Measurements from ENCODE around the gene DNAJC3.

The DNAJC3 gene

DNA sequence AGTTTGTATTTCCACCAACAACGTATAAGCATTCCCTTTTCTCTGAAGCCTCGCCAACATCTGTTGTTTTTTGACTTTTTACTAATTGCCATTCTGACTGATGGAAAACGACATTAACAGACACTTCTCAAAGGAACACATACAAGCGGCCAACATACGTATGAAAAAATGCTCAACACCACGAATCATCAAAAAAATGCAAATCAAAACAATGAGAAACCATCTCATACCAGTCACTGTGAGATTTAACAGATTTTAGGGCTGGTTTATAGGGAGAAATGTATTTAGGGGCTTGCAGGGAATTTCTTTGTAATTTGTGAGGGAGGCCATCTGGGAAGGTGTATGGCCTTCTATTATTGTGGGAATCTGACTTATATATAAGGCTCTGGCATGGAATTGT is 29.6 kb upstream of the DNAJC3 start:
- WGBS (ENCODE audit: insufficient coverage): 99% methylated on average over 5 of the region's 6 CpGs
- POLR2A ChIA-PET: no interaction called here
- H3K9me3 ChIP-seq (ENCODE audit: control extremely low read depth in 1 of 5, control insufficient read depth in 4 of 5, insufficient read depth in 2 of 5, low read depth in 1 of 5, low read length in 4 of 5): peaks cover 0 to 4% (median 0%) of the 10 kb centered on the region in 5 experiments

DNA sequence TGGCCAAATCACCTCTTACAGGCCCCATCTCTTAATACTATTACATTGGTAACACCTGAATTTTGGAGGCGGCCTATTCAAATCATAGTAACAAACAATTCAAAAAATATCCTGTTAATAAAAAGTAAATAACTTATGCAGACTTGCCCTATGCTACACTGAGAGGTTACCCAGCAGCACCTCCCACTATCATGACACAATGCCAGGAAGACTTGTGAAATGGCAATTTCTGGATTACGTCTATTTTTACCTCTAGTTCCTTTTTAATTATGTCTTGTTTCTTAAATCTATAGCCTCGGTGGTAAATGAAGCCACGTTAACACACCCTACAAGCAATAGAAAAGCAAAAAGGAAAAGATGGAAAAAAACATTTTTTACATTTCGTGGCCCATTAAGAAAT is 26.2 kb upstream of the DNAJC3 start:
- H3K36me3 ChIP-seq (ENCODE audit: control insufficient read depth in 4 of 4, insufficient read depth in 4 of 4, low read length in 3 of 4): no peaks in the 10 kb centered on the region
- POLR2A ChIA-PET: no interaction called here
- H3K9me3 ChIP-seq (ENCODE audit: control extremely low read depth in 1 of 5, control insufficient read depth in 4 of 5, insufficient read depth in 2 of 5, low read depth in 1 of 5, low read length in 4 of 5): peaks cover 0 to 4% (median 0%) of the 10 kb centered on the region in 5 experiments
- no peak for DNase-seq
- CTCF ChIA-PET: no interaction called here
- WGBS (ENCODE audit: insufficient coverage): 93% methylated on average over 2 of the region's 5 CpGs
- no peak overlapping the region for H3K27ac ChIP-seq (ENCODE audit: insufficient read depth in 1 of 2, low read depth in 1 of 2, low read length in 2 of 2, poor library complexity in 1 of 2, severe bottlenecking in 2 of 2)
- no peaks in the 10 kb centered on the region for H3K4me1 ChIP-seq (ENCODE audit: control extremely low read depth in 1 of 4, control insufficient read depth in 4 of 4, insufficient read depth in 4 of 4, low read length in 3 of 4)
- H3K4me3 ChIP-seq (ENCODE audit: control insufficient read depth in 1 of 7, extremely low read depth in 1 of 7, insufficient read depth in 4 of 7, low read depth in 2 of 7, low read length in 6 of 7): no peak overlapping the region
- H3K27me3 ChIP-seq (replicated peaks in 2 of 5; ENCODE audit: control insufficient read depth in 4 of 5, insufficient read depth in 5 of 5, low read length in 4 of 5): peaks cover 0 to 5% (median 0%) of the 10 kb centered on the region in 5 experiments

More for the DNA sequence above, 29.6 kb upstream of the DNAJC3 start:
- no peak overlapping the region for H3K4me3 ChIP-seq (ENCODE audit: control insufficient read depth in 1 of 7, extremely low read depth in 1 of 7, insufficient read depth in 4 of 7, low read depth in 2 of 7, low read length in 6 of 7)
- CTCF ChIA-PET: no interaction called here
- H3K27me3 ChIP-seq (replicated peaks in 2 of 5; ENCODE audit: control insufficient read depth in 4 of 5, insufficient read depth in 5 of 5, low read length in 4 of 5): peaks cover 11 to 36% (median 14%) of the 10 kb centered on the region in 5 experiments
- no peak for DNase-seq
- H3K36me3 ChIP-seq (ENCODE audit: control insufficient read depth in 4 of 4, insufficient read depth in 4 of 4, low read length in 3 of 4): no peaks in the 10 kb centered on the region
- peaks cover 4 to 14% (median 9%) of the 10 kb centered on the region in 4 experiments for H3K4me1 ChIP-seq (ENCODE audit: control extremely low read depth in 1 of 4, control insufficient read depth in 4 of 4, insufficient read depth in 4 of 4, low read length in 3 of 4)
- H3K27ac ChIP-seq (ENCODE audit: insufficient read depth in 1 of 2, low read depth in 1 of 2, low read length in 2 of 2, poor library complexity in 1 of 2, severe bottlenecking in 2 of 2): no peak overlapping the region

DNA sequence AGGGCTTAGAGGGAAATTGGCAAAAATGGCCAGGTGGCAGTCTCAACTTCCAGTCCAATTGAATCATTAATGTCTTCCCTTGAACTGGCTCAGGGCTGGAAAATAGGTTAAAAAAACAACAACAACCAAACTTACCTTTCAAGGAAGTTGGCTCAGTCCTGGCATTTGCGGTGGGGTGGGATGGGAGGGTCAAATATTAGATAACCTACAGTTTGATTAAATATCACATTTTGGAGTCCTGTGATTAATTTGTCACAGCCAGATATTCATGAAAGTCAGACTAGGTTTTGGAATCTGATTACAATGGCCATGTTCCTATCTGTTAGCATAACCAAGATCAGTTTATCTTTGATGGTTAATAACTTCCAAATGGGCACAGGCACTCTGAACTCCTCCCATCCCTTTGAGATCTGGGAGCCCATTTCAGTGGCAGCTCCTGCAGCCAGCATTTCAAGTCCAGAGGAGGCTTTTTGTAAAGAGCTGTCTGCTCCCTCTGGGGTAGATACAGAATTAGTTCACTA is 24.6 kb upstream of the DNAJC3 start:
- peaks cover 0 to 2% (median 0%) of the 10 kb centered on the region in 5 experiments for H3K27me3 ChIP-seq (replicated peaks in 2 of 5; ENCODE audit: control insufficient read depth in 4 of 5, insufficient read depth in 5 of 5, low read length in 4 of 5)
- H3K27ac ChIP-seq (ENCODE audit: insufficient read depth in 1 of 2, low read depth in 1 of 2, low read length in 2 of 2, poor library complexity in 1 of 2, severe bottlenecking in 2 of 2): no peak overlapping the region
- no peaks in the 10 kb centered on the region for H3K36me3 ChIP-seq (ENCODE audit: control insufficient read depth in 4 of 4, insufficient read depth in 4 of 4, low read length in 3 of 4)
- POLR2A ChIA-PET: no interaction called here
- CTCF ChIA-PET: no interaction called here
- H3K4me1 ChIP-seq (ENCODE audit: control extremely low read depth in 1 of 4, control insufficient read depth in 4 of 4, insufficient read depth in 4 of 4, low read length in 3 of 4): no peaks in the 10 kb centered on the region
- H3K4me3 ChIP-seq (ENCODE audit: control insufficient read depth in 1 of 7, extremely low read depth in 1 of 7, insufficient read depth in 4 of 7, low read depth in 2 of 7, low read length in 6 of 7): no peak overlapping the region
- H3K9me3 ChIP-seq (ENCODE audit: control extremely low read depth in 1 of 5, control insufficient read depth in 4 of 5, insufficient read depth in 2 of 5, low read depth in 1 of 5, low read length in 4 of 5): peaks cover 0 to 4% (median 0%) of the 10 kb centered on the region in 5 experiments
- no CpG with 5 or more reads among the region's 1 CpG for WGBS (ENCODE audit: insufficient coverage)
- DNase-seq: no peak

DNA sequence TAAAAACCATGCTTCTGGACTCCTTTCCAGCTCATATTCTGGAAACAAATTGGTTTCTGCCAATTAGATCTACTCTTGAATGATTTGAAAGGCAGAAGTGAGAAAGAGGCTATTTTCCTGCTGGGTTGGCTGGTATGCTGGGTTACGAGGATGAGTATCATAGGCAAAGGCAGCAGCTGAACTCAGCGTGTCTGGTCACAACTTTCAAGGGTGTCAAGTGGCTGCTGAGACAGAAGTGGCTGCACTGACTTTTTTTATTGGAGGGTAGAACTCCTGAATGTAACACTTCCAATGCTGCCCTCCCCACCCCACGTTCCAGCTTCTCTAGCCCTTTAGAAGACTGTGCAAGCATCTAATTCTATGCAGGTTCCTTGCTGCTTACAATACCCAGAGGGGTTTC is 24.1 kb upstream of the DNAJC3 start:
- 100% methylated on average over 1 of the region's 3 CpGs for WGBS (ENCODE audit: insufficient coverage)
- POLR2A ChIA-PET: no interaction called here
- CTCF ChIA-PET: no interaction called here
- H3K27ac ChIP-seq (ENCODE audit: insufficient read depth in 1 of 2, low read depth in 1 of 2, low read length in 2 of 2, poor library complexity in 1 of 2, severe bottlenecking in 2 of 2): no peak overlapping the region
- no peak for DNase-seq
- no peaks in the 10 kb centered on the region for H3K36me3 ChIP-seq (ENCODE audit: control insufficient read depth in 4 of 4, insufficient read depth in 4 of 4, low read length in 3 of 4)
- H3K4me1 ChIP-seq (ENCODE audit: control extremely low read depth in 1 of 4, control insufficient read depth in 4 of 4, insufficient read depth in 4 of 4, low read length in 3 of 4): no peaks in the 10 kb centered on the region
- no peak overlapping the region for H3K4me3 ChIP-seq (ENCODE audit: control insufficient read depth in 1 of 7, extremely low read depth in 1 of 7, insufficient read depth in 4 of 7, low read depth in 2 of 7, low read length in 6 of 7)
- peaks cover 0 to 4% (median 0%) of the 10 kb centered on the region in 5 experiments for H3K9me3 ChIP-seq (ENCODE audit: control extremely low read depth in 1 of 5, control insufficient read depth in 4 of 5, insufficient read depth in 2 of 5, low read depth in 1 of 5, low read length in 4 of 5)
- H3K27me3 ChIP-seq (replicated peaks in 2 of 5; ENCODE audit: control insufficient read depth in 4 of 5, insufficient read depth in 5 of 5, low read length in 4 of 5): peaks cover 0 to 2% (median 0%) of the 10 kb centered on the region in 5 experiments

DNA sequence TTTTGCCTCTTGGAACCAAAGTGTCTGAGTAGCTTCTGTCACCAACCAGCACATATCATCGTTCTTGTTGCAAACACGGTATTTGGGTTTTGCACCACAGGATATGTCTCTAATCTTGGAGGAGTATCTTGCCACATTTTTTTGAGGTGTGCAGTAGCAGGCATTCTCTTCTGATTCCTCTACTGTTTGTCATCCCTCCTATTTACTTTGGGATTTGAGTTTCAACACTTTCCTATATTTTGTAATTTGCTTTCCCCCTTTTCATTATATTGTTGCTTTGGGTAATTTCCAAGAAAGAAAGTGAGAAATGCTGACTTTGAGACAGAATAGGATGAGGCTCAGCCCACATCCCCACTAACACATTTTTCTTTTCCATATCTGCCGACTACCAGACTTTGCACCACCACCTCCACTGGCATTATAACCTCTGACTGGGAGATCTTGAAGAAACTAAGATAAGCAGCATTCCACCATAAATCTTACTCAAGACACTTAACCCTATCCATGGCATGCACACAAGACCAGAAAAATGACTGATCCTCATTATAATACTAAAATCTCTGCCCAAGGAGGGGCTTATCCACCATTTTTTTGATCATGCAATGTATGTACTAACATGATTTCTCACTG is 20.4 kb upstream of the DNAJC3 start:
- Histone ChIP-seq H3K36me3 (ENCODE audit: control insufficient read depth in 4 of 4, insufficient read depth in 4 of 4, low read length in 3 of 4) (no peaks in the 10 kb centered on the region), H3K4me3 (ENCODE audit: control insufficient read depth in 1 of 7, extremely low read depth in 1 of 7, insufficient read depth in 4 of 7, low read depth in 2 of 7, low read length in 6 of 7) (no peak overlapping the region), H3K9me3 (ENCODE audit: control extremely low read depth in 1 of 5, control insufficient read depth in 4 of 5, insufficient read depth in 2 of 5, low read depth in 1 of 5, low read length in 4 of 5) (peaks cover 0 to 3% (median 0%) of the 10 kb centered on the region in 5 experiments), H3K4me1 (ENCODE audit: control extremely low read depth in 1 of 4, control insufficient read depth in 4 of 4, insufficient read depth in 4 of 4, low read length in 3 of 4) (no peaks in the 10 kb centered on the region), H3K27me3 (replicated peaks in 2 of 5; ENCODE audit: control insufficient read depth in 4 of 5, insufficient read depth in 5 of 5, low read length in 4 of 5) (peaks cover 0 to 2% (median 0%) of the 10 kb centered on the region in 5 experiments), H3K27ac (ENCODE audit: insufficient read depth in 1 of 2, low read depth in 1 of 2, low read length in 2 of 2, poor library complexity in 1 of 2, severe bottlenecking in 2 of 2) (no peak overlapping the region)
- DNase-seq: peak in 2 of 3 donors; percentile 46 to 72
- WGBS (ENCODE audit: insufficient coverage): 59% methylated on average over 3 of the region's 3 CpGs
- CTCF ChIA-PET: interaction anchor here (1.1 to 1.2 kb wide), 3 partner anchors 13 to 133 kb away, joined by 3 read pairs; no protein-coding TSS in a partner anchor
- POLR2A ChIA-PET: no interaction called here

DNA sequence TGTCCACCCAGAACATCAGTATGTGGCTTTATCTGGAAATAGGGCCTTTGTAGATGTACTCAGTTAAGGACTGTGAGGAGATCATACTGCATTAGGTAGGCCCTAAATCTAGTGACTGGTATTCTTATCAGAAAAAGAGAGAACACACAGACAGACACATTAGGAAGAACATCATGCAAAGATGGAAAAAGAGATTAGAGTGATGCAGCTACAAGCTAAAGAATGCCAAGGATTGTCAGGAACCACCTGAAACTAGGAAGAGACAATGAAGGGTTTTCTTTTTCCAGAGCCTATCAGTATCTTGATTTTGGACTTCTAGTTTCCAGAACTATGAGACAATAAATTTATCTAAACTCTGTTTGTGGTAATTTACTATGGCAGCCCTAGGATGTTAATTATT is 17.4 kb upstream of the DNAJC3 start:
- no peaks in the 10 kb centered on the region for H3K4me1 ChIP-seq (ENCODE audit: control extremely low read depth in 1 of 4, control insufficient read depth in 4 of 4, insufficient read depth in 4 of 4, low read length in 3 of 4)
- H3K36me3 ChIP-seq (ENCODE audit: control insufficient read depth in 4 of 4, insufficient read depth in 4 of 4, low read length in 3 of 4): no peaks in the 10 kb centered on the region
- H3K27me3 ChIP-seq (replicated peaks in 2 of 5; ENCODE audit: control insufficient read depth in 4 of 5, insufficient read depth in 5 of 5, low read length in 4 of 5): no peaks in the 10 kb centered on the region
- H3K9me3 ChIP-seq (ENCODE audit: control extremely low read depth in 1 of 5, control insufficient read depth in 4 of 5, insufficient read depth in 2 of 5, low read depth in 1 of 5, low read length in 4 of 5): peaks cover 0 to 3% (median 0%) of the 10 kb centered on the region in 5 experiments
- DNase-seq: no peak
- no peak overlapping the region for H3K27ac ChIP-seq (ENCODE audit: insufficient read depth in 1 of 2, low read depth in 1 of 2, low read length in 2 of 2, poor library complexity in 1 of 2, severe bottlenecking in 2 of 2)
- no peak overlapping the region for H3K4me3 ChIP-seq (ENCODE audit: control insufficient read depth in 1 of 7, extremely low read depth in 1 of 7, insufficient read depth in 4 of 7, low read depth in 2 of 7, low read length in 6 of 7)
- CTCF ChIA-PET: interaction anchor here (1.6 to 2.2 kb wide), 3 partner anchors 11 to 48 kb away, joined by 4 to 12 read pairs (median 6); no protein-coding TSS in a partner anchor
- POLR2A ChIA-PET: no interaction called here

DNA sequence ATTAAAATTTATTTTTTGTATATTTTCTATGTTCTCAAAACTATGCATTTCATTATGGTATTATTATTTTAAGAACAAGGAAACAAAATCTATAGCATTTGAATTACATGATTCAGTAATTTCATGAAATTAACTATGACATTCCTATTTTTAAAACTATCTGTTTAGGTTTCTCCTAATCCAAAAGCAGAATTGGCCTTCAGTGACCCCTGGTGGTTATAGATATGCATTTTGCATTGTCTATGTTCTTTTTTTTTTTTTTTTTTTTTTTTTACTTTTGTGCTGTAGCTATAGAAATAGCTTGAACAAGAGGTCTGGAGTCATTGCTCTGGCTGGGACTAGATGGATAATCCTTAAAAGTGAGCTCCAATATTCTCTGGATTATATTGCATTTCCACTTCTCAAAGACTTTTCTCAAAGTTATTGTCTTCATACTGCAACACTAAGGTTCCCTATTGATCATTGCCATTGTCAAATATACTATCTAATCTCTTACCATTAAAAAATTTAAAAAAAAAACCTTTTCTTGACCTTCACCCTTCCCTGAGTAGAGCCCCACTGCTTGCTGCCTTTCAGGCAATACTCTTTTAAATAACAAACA is 15.9 kb upstream of the DNAJC3 start:
- peaks cover 0 to 10% (median 3%) of the 10 kb centered on the region in 5 experiments for H3K9me3 ChIP-seq (ENCODE audit: control extremely low read depth in 1 of 5, control insufficient read depth in 4 of 5, insufficient read depth in 2 of 5, low read depth in 1 of 5, low read length in 4 of 5)
- no peak overlapping the region for H3K4me3 ChIP-seq (ENCODE audit: control insufficient read depth in 1 of 7, extremely low read depth in 1 of 7, insufficient read depth in 4 of 7, low read depth in 2 of 7, low read length in 6 of 7)
- DNase-seq: peak; percentile 49 to 77 (median 67)
- POLR2A ChIA-PET: no interaction called here
- no peaks in the 10 kb centered on the region for H3K4me1 ChIP-seq (ENCODE audit: control extremely low read depth in 1 of 4, control insufficient read depth in 4 of 4, insufficient read depth in 4 of 4, low read length in 3 of 4)
- no peaks in the 10 kb centered on the region for H3K36me3 ChIP-seq (ENCODE audit: control insufficient read depth in 4 of 4, insufficient read depth in 4 of 4, low read length in 3 of 4)
- CTCF ChIA-PET: interaction anchor here (0.6 to 2.2 kb wide), 15 partner anchors 10 to 420 kb away, joined by 3 to 12 read pairs (median 4); no protein-coding TSS in a partner anchor
- H3K27me3 ChIP-seq (replicated peaks in 2 of 5; ENCODE audit: control insufficient read depth in 4 of 5, insufficient read depth in 5 of 5, low read length in 4 of 5): no peaks in the 10 kb centered on the region
- no peak overlapping the region for H3K27ac ChIP-seq (ENCODE audit: insufficient read depth in 1 of 2, low read depth in 1 of 2, low read length in 2 of 2, poor library complexity in 1 of 2, severe bottlenecking in 2 of 2)

Data from common myeloid progenitor, CD34-positive (primary cell).